GM21528 (cell line): ENCODE measurements around the gene B2M.
A peak's percentile ranks its signal among the peaks of the same experiment; 100 is the strongest.
"Not testable (repeated sequence)": the region's sequence is repeated elsewhere in the genome, so short reads cannot be mapped to it uniquely, and the experiment has no call there.

Experiments used
- ATAC-seq: cut with Tn5 transposase; IDR thresholded peaks from one replicate; pipeline ENCODE4 v1.9.1; 2021; ENCODE audit warnings: mild to moderate bottlenecking, moderate library complexity; ENCODE audit not compliant: unreplicated experiment, low FRiP score

Gene B2M

GRCh38 chr15:44720460-44721176 lies 9.3 kb downstream of the B2M start:
- ATAC-seq: no peak

- ATAC-seq: no peak
These were observed 10.7 kb downstream of the B2M start for GRCh38 chr15:44722011-44722410.

- no peak for ATAC-seq
These were observed 14.8 kb downstream of the B2M start for GRCh38 chr15:44726136-44726535.

GRCh38 chr15:44726568-44727484 lies 15.5 kb downstream of the B2M start:
- ATAC-seq: peak; percentile 34

GRCh38 chr15:44727485-44728231 lies 16.3 kb downstream of the B2M start:
- no peak for ATAC-seq

GRCh38 chr15:44728232-44728575 lies 16.9 kb downstream of the B2M start:
- not testable (repeated sequence) for ATAC-seq

- ATAC-seq: peak; percentile 72
These were observed 17.5 kb downstream of the B2M start for GRCh38 chr15:44728576-44729407.

- ATAC-seq: peak; percentile 5
These were observed 18.3 kb downstream of the B2M start for GRCh38 chr15:44729408-44730127.

GRCh38 chr15:44734839-44735481 lies 23.6 kb downstream of the B2M start:
- ATAC-seq: no peak

- ATAC-seq: no peak
These were observed 24.3 kb downstream of the B2M start for GRCh38 chr15:44735482-44736180.

GRCh38 chr15:44736181-44736765 lies 25.0 kb downstream of the B2M start, which contains the start of gene TRIM69:
TSS of gene TRIM69 (plus strand) at chr15:44736528. CDS start at chr15:44736705, 177 bp downstream.
- ATAC-seq: no peak

GRCh38 chr15:44738340-44738984 lies 27.1 kb downstream of the B2M start:
- no peak for ATAC-seq

- ATAC-seq: not testable (repeated sequence)
These were observed 28.0 kb downstream of the B2M start for GRCh38 chr15:44739222-44739847.

- not testable (repeated sequence) for ATAC-seq
These were observed 32.1 kb downstream of the B2M start for GRCh38 chr15:44743454-44743853.

- no peak for ATAC-seq
These were observed 42.0 kb downstream of the B2M start for GRCh38 chr15:44753345-44753744.

- ATAC-seq: no peak
These were observed 51.9 kb downstream of the B2M start for GRCh38 chr15:44763187-44763586.

GRCh38 chr15:44763848-44764247 lies 52.5 kb downstream of the B2M start:
- ATAC-seq: no peak
